Chondrocyte (in vitro differentiated cells): ENCODE measurements around the gene MALT1. TPM values are rescaled to one million over a fixed set of nuclear protein-coding genes. Genes with fewer than 3 reads are reported as not detected.

ENCODE experiments used
- DNase-seq: peaks from one replicate; pipeline ENCODE4 v3.0.0; 2021; ENCODE audit warnings: mixed read lengths, low spot score
- H3K27ac Mint-ChIP-seq: one replicate; pipeline ENCODE4 v1.8.0; 2021; ENCODE audit warnings: mild to moderate bottlenecking, moderate library complexity, mixed read lengths; ENCODE audit not compliant: unreplicated experiment
- H3K27me3 Mint-ChIP-seq: 2 replicates; pipeline ENCODE4 v1.8.0; 2021; ENCODE audit warnings: low read depth, mixed read lengths
- H3K36me3 Mint-ChIP-seq: 2 replicates; pipeline ENCODE4 v1.8.0; 2021; ENCODE audit warnings: low read depth, mixed read lengths
- H3K4me1 Mint-ChIP-seq: 2 replicates; pipeline ENCODE4 v1.8.0; 2021; ENCODE audit warnings: low read depth, mild to moderate bottlenecking, mixed read lengths
- H3K4me3 Mint-ChIP-seq: one replicate; pipeline ENCODE4 v1.8.0; 2021; ENCODE audit warnings: mild to moderate bottlenecking, moderate library complexity, mixed read lengths; ENCODE audit not compliant: unreplicated experiment
- H3K9me3 Mint-ChIP-seq: 2 replicates; pipeline ENCODE4 v1.8.0; 2021; ENCODE audit warnings: low read depth, mixed read lengths
- total RNA-seq: library from RNA; stranded (reverse); gene quantifications from 3 replicates; pipeline ENCODE4 v1.2.1, GENCODE V29; 2021
- TF ChIP-seq, protein P1 (sequence below): fragments of 200-600 bp; sonication (generic); IDR thresholded peaks from 2 replicates; pipeline ENCODE4 v1.5.0; 2021; ENCODE audit warnings: antibody characterized with exemption, mild to moderate bottlenecking, moderate library complexity

The MALT1 gene
- total RNA-seq, 1 donor from 2014 or later: 17.4 TPM

DNA sequence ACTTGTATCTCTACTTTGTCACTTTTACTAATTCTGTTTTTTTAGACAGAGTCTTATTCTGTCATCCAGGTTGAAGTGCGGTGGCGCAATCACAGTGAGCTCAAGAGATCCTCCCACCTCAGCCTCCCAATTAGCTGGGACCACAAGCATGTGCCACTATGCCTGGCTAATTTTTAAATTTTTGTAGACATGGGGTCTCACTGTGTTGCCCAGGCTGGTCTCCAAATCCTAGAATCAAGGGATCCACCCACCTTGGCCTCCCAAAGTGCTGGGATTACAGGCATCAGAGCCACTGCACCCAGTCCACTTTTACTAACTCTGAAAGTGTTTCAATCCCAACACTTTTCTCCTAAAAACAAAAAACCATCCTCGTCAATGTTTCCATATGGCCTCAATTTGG is 94.9 kb downstream of the MALT1 start:
- H3K4me3 Mint-ChIP-seq: no peak overlapping the region
- peak; percentile 9 for DNase-seq
- peaks cover 12% of the 10 kb centered on the region for H3K4me1 Mint-ChIP-seq
- H3K27ac Mint-ChIP-seq: no peak overlapping the region
- no peaks in the 10 kb centered on the region for H3K36me3 Mint-ChIP-seq
- TF ChIP-seq, protein P1, sequence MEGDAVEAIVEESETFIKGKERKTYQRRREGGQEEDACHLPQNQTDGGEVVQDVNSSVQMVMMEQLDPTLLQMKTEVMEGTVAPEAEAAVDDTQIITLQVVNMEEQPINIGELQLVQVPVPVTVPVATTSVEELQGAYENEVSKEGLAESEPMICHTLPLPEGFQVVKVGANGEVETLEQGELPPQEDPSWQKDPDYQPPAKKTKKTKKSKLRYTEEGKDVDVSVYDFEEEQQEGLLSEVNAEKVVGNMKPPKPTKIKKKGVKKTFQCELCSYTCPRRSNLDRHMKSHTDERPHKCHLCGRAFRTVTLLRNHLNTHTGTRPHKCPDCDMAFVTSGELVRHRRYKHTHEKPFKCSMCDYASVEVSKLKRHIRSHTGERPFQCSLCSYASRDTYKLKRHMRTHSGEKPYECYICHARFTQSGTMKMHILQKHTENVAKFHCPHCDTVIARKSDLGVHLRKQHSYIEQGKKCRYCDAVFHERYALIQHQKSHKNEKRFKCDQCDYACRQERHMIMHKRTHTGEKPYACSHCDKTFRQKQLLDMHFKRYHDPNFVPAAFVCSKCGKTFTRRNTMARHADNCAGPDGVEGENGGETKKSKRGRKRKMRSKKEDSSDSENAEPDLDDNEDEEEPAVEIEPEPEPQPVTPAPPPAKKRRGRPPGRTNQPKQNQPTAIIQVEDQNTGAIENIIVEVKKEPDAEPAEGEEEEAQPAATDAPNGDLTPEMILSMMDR: no peak
- peaks cover 19% of the 10 kb centered on the region for H3K27me3 Mint-ChIP-seq
- no peaks in the 10 kb centered on the region for H3K9me3 Mint-ChIP-seq

DNA sequence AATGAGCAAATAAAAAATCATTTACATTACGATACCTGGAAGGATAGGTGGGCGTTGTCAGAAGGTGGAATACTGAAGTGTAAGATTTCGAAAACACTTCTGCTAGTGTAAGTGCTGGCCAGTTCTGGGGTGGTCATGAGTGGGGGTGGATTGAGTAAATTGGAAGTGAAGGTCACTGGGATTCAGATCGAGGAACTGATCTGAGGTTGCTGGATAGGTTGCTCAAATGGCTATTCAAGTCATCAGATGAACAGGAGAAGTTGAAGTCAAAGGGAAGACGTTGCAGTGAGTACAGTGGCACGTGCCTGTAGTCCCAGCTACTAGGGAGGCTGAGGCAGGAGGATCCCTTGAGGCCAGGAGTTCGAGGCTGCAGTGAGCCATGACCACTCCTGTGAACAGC is 95.7 kb downstream of the MALT1 start:
- TF ChIP-seq, protein P1: no peak
- H3K4me3 Mint-ChIP-seq: no peak overlapping the region
- peaks cover 12% of the 10 kb centered on the region for H3K4me1 Mint-ChIP-seq
- no peaks in the 10 kb centered on the region for H3K9me3 Mint-ChIP-seq
- H3K27me3 Mint-ChIP-seq: peaks cover 19% of the 10 kb centered on the region
- no peaks in the 10 kb centered on the region for H3K36me3 Mint-ChIP-seq
- no peak overlapping the region for H3K27ac Mint-ChIP-seq
- peak; percentile 37 for DNase-seq

DNA sequence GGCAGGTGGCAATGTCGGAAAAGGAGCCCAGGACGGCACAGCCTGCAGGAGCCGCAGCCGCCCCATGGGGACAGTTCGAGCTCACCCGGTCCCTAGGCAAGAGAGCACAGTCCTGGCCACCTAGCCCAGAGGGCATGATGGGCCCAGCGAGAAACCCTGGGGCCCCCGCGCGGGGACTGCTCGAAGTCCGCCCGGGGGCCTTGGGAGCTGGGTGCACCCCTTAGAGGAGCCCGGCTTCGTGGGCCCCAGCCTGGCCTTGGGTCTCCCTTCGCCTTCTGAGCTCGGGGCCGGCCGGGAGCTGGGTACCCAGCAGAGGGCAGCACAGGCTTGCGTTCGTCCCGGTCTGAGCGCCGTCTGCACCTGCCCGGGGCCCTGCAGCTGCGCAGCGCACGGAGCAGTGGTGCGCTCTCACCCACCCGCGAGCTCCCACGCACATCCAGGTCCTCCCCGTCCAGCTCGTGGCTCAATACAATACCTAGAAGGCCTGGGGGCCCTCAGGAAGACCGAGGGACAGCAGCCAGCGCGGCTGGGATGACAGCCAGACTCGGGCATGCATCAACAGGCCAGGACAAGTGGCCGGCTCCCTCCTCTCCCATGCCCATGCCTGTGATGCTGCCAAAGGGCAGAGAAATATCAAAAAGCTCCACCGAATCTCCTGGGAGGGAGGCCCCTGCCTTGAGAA is 97.2 kb downstream of the MALT1 start:
- DNase-seq: peak; percentile 95
- peaks cover 12% of the 10 kb centered on the region for H3K4me1 Mint-ChIP-seq
- peak overlapping the region; percentile 76 for H3K4me3 Mint-ChIP-seq
- no peaks in the 10 kb centered on the region for H3K36me3 Mint-ChIP-seq
- H3K27me3 Mint-ChIP-seq: peaks cover 19% of the 10 kb centered on the region
- TF ChIP-seq, protein P1: peak; percentile 99
- no peaks in the 10 kb centered on the region for H3K9me3 Mint-ChIP-seq
- H3K27ac Mint-ChIP-seq: no peak overlapping the region

DNA sequence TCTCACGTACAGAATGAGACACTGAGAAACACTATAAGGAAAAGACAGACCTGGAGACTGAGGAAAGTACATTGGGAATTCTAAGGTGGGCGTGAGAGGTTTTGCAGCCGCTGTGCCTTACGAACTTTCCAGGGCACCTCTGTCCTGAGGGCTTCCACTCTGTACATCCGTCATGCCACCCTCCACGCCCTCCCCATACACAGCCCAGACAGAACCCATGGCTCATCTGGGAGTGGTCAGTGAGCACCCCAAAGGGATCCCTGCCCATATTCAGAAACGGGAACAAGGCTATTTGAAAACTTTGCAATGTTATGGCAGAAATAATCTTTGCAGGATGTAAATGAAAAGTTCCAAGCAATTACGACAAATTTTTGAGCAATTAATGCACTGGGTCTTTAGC is 98.1 kb downstream of the MALT1 start:
- TF ChIP-seq, protein P1: no peak
- Mint-ChIP-seq H3K27ac (no peak overlapping the region), H3K36me3 (no peaks in the 10 kb centered on the region)

DNA sequence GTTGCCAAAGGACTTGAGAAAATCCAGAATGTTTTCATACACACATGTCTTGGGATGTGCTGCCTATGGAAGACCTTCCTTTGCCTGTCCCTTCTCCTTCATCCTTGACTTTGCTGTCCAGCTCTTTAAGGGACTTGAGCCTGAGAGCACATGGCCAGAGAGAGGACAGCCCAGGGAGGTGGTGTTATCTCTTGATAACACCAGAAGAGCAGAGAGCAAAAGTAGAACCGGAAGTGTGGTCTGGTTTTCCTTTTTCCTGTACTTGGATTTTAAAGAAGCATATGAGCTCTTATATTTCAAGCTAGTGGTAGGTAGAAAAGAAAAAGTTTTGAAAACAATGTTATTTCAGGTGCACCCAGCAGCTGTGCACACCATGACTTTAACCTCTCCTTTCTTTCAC is 99.3 kb downstream of the MALT1 start:
- no peak overlapping the region for H3K4me3 Mint-ChIP-seq
- no peaks in the 10 kb centered on the region for H3K36me3 Mint-ChIP-seq
- H3K4me1 Mint-ChIP-seq: peaks cover 11% of the 10 kb centered on the region
- peaks cover 13% of the 10 kb centered on the region for H3K27me3 Mint-ChIP-seq
- H3K9me3 Mint-ChIP-seq: no peaks in the 10 kb centered on the region
- DNase-seq: no peak
- H3K27ac Mint-ChIP-seq: no peak overlapping the region
- TF ChIP-seq, protein P1: no peak

More for the DNA sequence above, 98.1 kb downstream of the MALT1 start:
- peaks cover 9% of the 10 kb centered on the region for H3K4me1 Mint-ChIP-seq
- H3K4me3 Mint-ChIP-seq: no peak overlapping the region
- DNase-seq: peak; percentile 39
- no peaks in the 10 kb centered on the region for H3K9me3 Mint-ChIP-seq
- H3K27me3 Mint-ChIP-seq: peaks cover 19% of the 10 kb centered on the region
